ENCODE data around the gene SNAP23.
A peak's percentile ranks its signal among the peaks of the same experiment; 100 is the strongest.

SNAP23 gene

GRCh38 chr15:42474827-42475226, 20.6 kb upstream of the SNAP23 start:
- Histone ChIP-seq H3K36me3 (ENCODE audit: insufficient read depth, low read length) (peaks cover 11% of the 10 kb centered on the region; the same call in 1 of the 2 replicates), H3K4me3 (ENCODE audit: low read depth in 1 of 2, low read length in 2 of 2) (no peak overlapping the region), H3K27me3 (ENCODE audit: insufficient read depth, low read length, poor library complexity) (no peaks in the 10 kb centered on the region), H3K4me1 (ENCODE audit: insufficient read depth, low read length) (no peaks in the 10 kb centered on the region), H4K20me1 (ENCODE audit: insufficient read depth, low read length) (no peaks in the 10 kb centered on the region), H3K27ac (ENCODE audit: low read length) (no peak overlapping the region), H3K9me3 (ENCODE audit: insufficient read depth, low read length, severe bottlenecking) (no peaks in the 10 kb centered on the region), H2AFZ (ENCODE audit: low read depth, low read length) (no peak overlapping the region), H3K9ac (ENCODE audit: low read depth, low read length) (no peak overlapping the region), H3K79me2 (ENCODE audit: insufficient read depth, low read length) (peaks cover 8% of the 10 kb centered on the region; the same call in 1 of the 2 replicates), H3K4me2 (ENCODE audit: insufficient read depth, low read length) (no peak overlapping the region)
- DNase-seq (no peak), ATAC-seq (ENCODE audit: insufficient read depth, low read depth) (no peak)
- TF ChIP-seq EZH2 (IDR thresholded peaks at IDR 0.05; ENCODE audit: borderline replicate concordance, low read depth, low read length, severe bottlenecking): no peak

GRCh38 chr15:42482701-42483100, 12.7 kb upstream of the SNAP23 start:
- Histone ChIP-seq H3K4me1 (ENCODE audit: insufficient read depth, low read length) (no peaks in the 10 kb centered on the region), H3K27ac (ENCODE audit: low read length) (no peak overlapping the region), H2AFZ (ENCODE audit: low read depth, low read length) (no peak overlapping the region), H3K9me3 (ENCODE audit: insufficient read depth, low read length, severe bottlenecking) (no peaks in the 10 kb centered on the region), H3K4me3 (ENCODE audit: low read depth in 1 of 2, low read length in 2 of 2) (no peak overlapping the region), H3K27me3 (ENCODE audit: insufficient read depth, low read length, poor library complexity) (no peaks in the 10 kb centered on the region), H3K9ac (ENCODE audit: low read depth, low read length) (no peak overlapping the region), H3K36me3 (ENCODE audit: insufficient read depth, low read length) (peaks cover 3% of the 10 kb centered on the region; the same call in 1 of the 2 replicates), H3K4me2 (ENCODE audit: insufficient read depth, low read length) (no peak overlapping the region), H3K79me2 (ENCODE audit: insufficient read depth, low read length) (peaks cover 26% of the 10 kb centered on the region), H4K20me1 (ENCODE audit: insufficient read depth, low read length) (no peaks in the 10 kb centered on the region)
- no peak for ATAC-seq (ENCODE audit: insufficient read depth, low read depth)
- TF ChIP-seq EZH2 (IDR thresholded peaks at IDR 0.05; ENCODE audit: borderline replicate concordance, low read depth, low read length, severe bottlenecking): no peak
- TF ChIP-seq CTCF (IDR thresholded peaks at IDR 0.05; ENCODE audit: borderline replicate concordance, extremely low read depth, low read length, poor library complexity, severe bottlenecking): no peak
- DNase-seq: no peak

DNA sequence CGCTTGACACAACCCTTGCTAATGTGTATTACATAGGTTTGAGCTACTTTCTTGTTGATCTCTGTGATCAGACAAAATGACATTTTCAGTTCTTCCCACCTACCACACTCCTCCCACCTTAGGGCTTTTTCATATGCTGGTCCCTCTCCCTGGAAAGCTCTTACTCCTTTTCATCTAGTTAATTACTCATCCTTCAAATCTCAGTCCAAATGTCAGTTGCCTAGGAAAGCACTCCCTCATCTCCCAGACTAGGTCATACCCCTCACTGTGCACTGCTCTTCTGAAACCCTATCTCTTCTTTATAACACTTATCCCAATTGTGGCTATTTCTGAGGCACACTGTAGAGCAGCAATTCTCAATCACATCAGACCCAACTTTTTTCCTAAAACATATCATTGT, 11.8 kb upstream of the SNAP23 start:
- Histone ChIP-seq H3K4me3 (ENCODE audit: low read depth in 1 of 2, low read length in 2 of 2) (no peak overlapping the region), H2AFZ (ENCODE audit: low read depth, low read length) (no peak overlapping the region), H3K9ac (ENCODE audit: low read depth, low read length) (no peak overlapping the region), H3K4me2 (ENCODE audit: insufficient read depth, low read length) (no peak overlapping the region), H3K79me2 (ENCODE audit: insufficient read depth, low read length) (peaks cover 35% of the 10 kb centered on the region), H3K36me3 (ENCODE audit: insufficient read depth, low read length) (peaks cover 3% of the 10 kb centered on the region; the same call in 1 of the 2 replicates), H3K27ac (ENCODE audit: low read length) (no peak overlapping the region), H3K4me1 (ENCODE audit: insufficient read depth, low read length) (no peaks in the 10 kb centered on the region), H3K9me3 (ENCODE audit: insufficient read depth, low read length, severe bottlenecking) (no peaks in the 10 kb centered on the region), H3K27me3 (ENCODE audit: insufficient read depth, low read length, poor library complexity) (no peaks in the 10 kb centered on the region), H4K20me1 (ENCODE audit: insufficient read depth, low read length) (no peaks in the 10 kb centered on the region)
- TF ChIP-seq CTCF (IDR thresholded peaks at IDR 0.05; ENCODE audit: borderline replicate concordance, extremely low read depth, low read length, poor library complexity, severe bottlenecking): no peak
- no peak for TF ChIP-seq EZH2 (IDR thresholded peaks at IDR 0.05; ENCODE audit: borderline replicate concordance, low read depth, low read length, severe bottlenecking)
- DNase-seq (no peak), ATAC-seq (ENCODE audit: insufficient read depth, low read depth) (no peak)

- H4K20me1 ChIP-seq (ENCODE audit: insufficient read depth, low read length): no peaks in the 10 kb centered on the region
- H3K27ac ChIP-seq (ENCODE audit: low read length): peak overlapping the region; percentile 88
- ATAC-seq (ENCODE audit: insufficient read depth, low read depth) (no peak), DNase-seq (no peak)
- peak overlapping the region; percentile 44 to 76 for H3K4me3 ChIP-seq (ENCODE audit: low read depth in 1 of 2, low read length in 2 of 2)
- H3K27me3 ChIP-seq (ENCODE audit: insufficient read depth, low read length, poor library complexity): no peaks in the 10 kb centered on the region
- H3K9me3 ChIP-seq (ENCODE audit: insufficient read depth, low read length, severe bottlenecking): no peaks in the 10 kb centered on the region
- peaks cover 45% of the 10 kb centered on the region for H3K79me2 ChIP-seq (ENCODE audit: insufficient read depth, low read length)
- H2AFZ ChIP-seq (ENCODE audit: low read depth, low read length): peak overlapping the region; percentile 85
- peaks cover 26% of the 10 kb centered on the region for H3K4me1 ChIP-seq (ENCODE audit: insufficient read depth, low read length)
- peak overlapping the region; percentile 62 for H3K4me2 ChIP-seq (ENCODE audit: insufficient read depth, low read length)
- peaks cover 2% of the 10 kb centered on the region; the same call in 1 of the 2 replicates for H3K36me3 ChIP-seq (ENCODE audit: insufficient read depth, low read length)
- H3K9ac ChIP-seq (ENCODE audit: low read depth, low read length): peak overlapping the region; percentile 70
- TF ChIP-seq CTCF (IDR thresholded peaks at IDR 0.05; ENCODE audit: borderline replicate concordance, extremely low read depth, low read length, poor library complexity, severe bottlenecking) (no peak), EZH2 (IDR thresholded peaks at IDR 0.05; ENCODE audit: borderline replicate concordance, low read depth, low read length, severe bottlenecking) (no peak)
Measured at GRCh38 chr15:42490291-42490670, 5.2 kb upstream of the SNAP23 start.

Data from DND-41 (cell line).